Mesenchymal stem cell (in vitro differentiated cells and primary cell): ENCODE measurements around the gene PRCD.

Experiments
- DNase-seq: peaks from one replicate; pipeline ENCODE4 v3.0.0-alpha.2; 2013
- H2AFZ ChIP-seq: one replicate; pipeline ENCODE4 v1.6.1; 2013; ENCODE audit warnings: low read depth, mild to moderate bottlenecking, control low read depth, inconsistent platforms, low read length, moderate library complexity
- H2AK5ac ChIP-seq: 2 replicates; pipeline ENCODE4 v1.6.1; 2013; ENCODE audit warnings: low read length, moderate library complexity, mild to moderate bottlenecking, inconsistent platforms; ENCODE audit not compliant: severe bottlenecking
- H2BK120ac ChIP-seq: one replicate; pipeline ENCODE4 v1.6.1; 2013; ENCODE audit warnings: low read depth, mild to moderate bottlenecking, inconsistent platforms, low read length, moderate library complexity
- H2BK12ac ChIP-seq, 2 experiments: one replicate each; pipeline ENCODE4 v1.6.1; 2013; ENCODE audit warnings: inconsistent platforms in 2 of 2, low read length in 2 of 2, mild to moderate bottlenecking in 2 of 2, moderate library complexity in 2 of 2, control low read depth in 1 of 2
- H2BK15ac ChIP-seq: one replicate; pipeline ENCODE4 v1.6.1; 2013; ENCODE audit warnings: mild to moderate bottlenecking, low read depth, inconsistent platforms; ENCODE audit not compliant: poor library complexity, severe bottlenecking
- H2BK5ac ChIP-seq: 2 replicates; pipeline ENCODE4 v1.6.1; 2013; ENCODE audit warnings: low read depth, mild to moderate bottlenecking, low read length, control low read depth, inconsistent platforms; ENCODE audit not compliant: poor library complexity, severe bottlenecking
- H3K14ac ChIP-seq, 2 experiments: one replicate each; pipeline ENCODE4 v1.6.1; 2013; ENCODE audit warnings: inconsistent platforms in 2 of 2, low read length in 2 of 2, control low read depth in 1 of 2, mild to moderate bottlenecking in 1 of 2, moderate library complexity in 1 of 2
- H3K18ac ChIP-seq, 2 experiments: one replicate each; pipeline ENCODE4 v1.6.1; 2013; ENCODE audit warnings: inconsistent platforms in 2 of 2, low read length in 2 of 2, control low read depth in 1 of 2, low read depth in 1 of 2, mild to moderate bottlenecking in 1 of 2
- H3K23ac ChIP-seq, 2 experiments: one replicate each; pipeline ENCODE4 v1.6.1; 2013; ENCODE audit warnings: inconsistent platforms in 2 of 2, low read length in 2 of 2, mild to moderate bottlenecking in 2 of 2, moderate library complexity in 2 of 2, control low read depth in 1 of 2
- H3K27ac ChIP-seq: 2 replicates; pipeline ENCODE4 v1.5.1; 2013; ENCODE audit warnings: mild to moderate bottlenecking, moderate library complexity, low read length, control low read depth, inconsistent platforms; ENCODE audit not compliant: poor library complexity, severe bottlenecking
- H3K27me3 ChIP-seq, 2 experiments: 2 replicates each; pipeline versions ENCODE4 v1.6.1 to v1.7.0; 2013; ENCODE audit warnings: low read length in 2 of 2, mild to moderate bottlenecking in 2 of 2, moderate library complexity in 2 of 2, control low read depth in 1 of 2, inconsistent platforms in 1 of 2; ENCODE audit not compliant: control insufficient read depth in 1 of 2, insufficient read depth in 1 of 2
- H3K36me3 ChIP-seq, 2 experiments: 2 replicates each; pipeline versions ENCODE4 v1.6.1 to v1.7.0; 2013; ENCODE audit warnings: low read length in 2 of 2, control low read depth in 1 of 2, inconsistent platforms in 1 of 2, low read depth in 1 of 2, mild to moderate bottlenecking in 1 of 2; ENCODE audit not compliant: insufficient read depth in 2 of 2, control insufficient read depth in 1 of 2
- H3K4ac ChIP-seq, 2 experiments: one replicate each; pipeline ENCODE4 v1.6.1; 2013; ENCODE audit warnings: inconsistent platforms in 2 of 2, low read length in 2 of 2, mild to moderate bottlenecking in 2 of 2, moderate library complexity in 2 of 2, control low read depth in 1 of 2, low read depth in 1 of 2
- H3K4me1 ChIP-seq: 2 replicates; pipeline ENCODE4 v1.6.1; 2013; ENCODE audit warnings: low read depth, low read length, control low read depth; ENCODE audit not compliant: control insufficient read depth, insufficient read depth
- H3K4me2 ChIP-seq: 2 replicates; pipeline ENCODE4 v1.6.1; 2013; ENCODE audit warnings: low read length, mild to moderate bottlenecking, inconsistent platforms; ENCODE audit not compliant: poor library complexity, severe bottlenecking
- H3K4me3 ChIP-seq, 2 experiments: 2 replicates each; pipeline versions ENCODE4 v1.5.1 to v1.7.0; 2013; ENCODE audit warnings: low read length in 2 of 2, mild to moderate bottlenecking in 2 of 2, control low read depth in 1 of 2, low read depth in 1 of 2; ENCODE audit not compliant: insufficient read depth in 1 of 2
- H3K79me1 ChIP-seq: replicated peaks from 2 replicates; pipeline ENCODE4 v1.6.1; 2013; ENCODE audit warnings: mild to moderate bottlenecking, control low read depth, low read length, inconsistent platforms; ENCODE audit not compliant: poor library complexity, severe bottlenecking
- H3K9ac ChIP-seq: 2 replicates; pipeline ENCODE4 v1.7.0; 2013; ENCODE audit warnings: mild to moderate bottlenecking, low read length, moderate library complexity
- H3K9me3 ChIP-seq: 2 replicates; pipeline ENCODE4 v1.7.0; 2013; ENCODE audit warnings: mild to moderate bottlenecking, low read length; ENCODE audit not compliant: control insufficient read depth
- H4K8ac ChIP-seq: one replicate; pipeline ENCODE4 v1.6.1; 2013; ENCODE audit warnings: inconsistent platforms, mild to moderate bottlenecking, low read length, moderate library complexity
- H4K91ac ChIP-seq: one replicate; pipeline ENCODE4 v1.6.1; 2013; ENCODE audit warnings: mild to moderate bottlenecking, low read length, inconsistent platforms
- WGBS: methylation state at CpG from one replicate; pipeline ENCODE4 v1.1.7; 2013; ENCODE audit warnings: mixed read lengths; 5-methylcytosine and 5-hydroxymethylcytosine counted together

Gene PRCD

DNA sequence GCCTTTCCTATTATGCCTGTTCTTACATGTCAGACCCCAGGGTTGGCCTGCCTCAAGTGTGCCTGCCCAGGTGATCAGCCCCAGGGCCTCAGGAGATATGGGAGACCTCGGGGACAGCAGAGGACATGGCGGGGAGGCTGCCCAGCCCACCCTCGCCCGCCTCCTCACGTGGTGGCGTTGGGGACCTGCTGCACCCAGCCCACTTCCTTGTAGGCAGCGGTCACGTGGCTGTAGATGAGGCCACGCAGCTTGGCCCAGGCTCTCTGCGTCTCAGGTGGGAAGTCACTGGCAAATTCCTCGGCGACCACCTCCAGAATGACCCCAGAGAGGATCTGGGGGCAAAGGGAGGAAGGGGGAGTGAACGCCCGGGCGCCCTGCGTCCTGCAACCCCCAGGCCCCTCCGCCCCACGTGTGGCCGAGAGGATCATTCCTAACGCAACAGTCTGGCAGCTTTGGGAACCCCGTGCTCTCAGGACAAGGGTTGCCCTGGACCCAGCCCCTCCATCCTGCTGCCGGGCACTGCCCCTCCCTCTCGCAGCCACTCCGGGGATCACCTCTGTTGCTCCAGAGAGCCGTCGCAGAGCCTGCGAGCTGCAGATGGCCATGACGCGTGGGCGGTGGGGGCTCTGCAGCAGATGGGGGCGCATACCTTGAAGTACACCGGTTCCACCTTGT, 8.9 kb upstream of the PRCD start:
- H3K36me3 ChIP-seq = peaks cover 4 to 22% of the 10 kb centered on the region in 2 experiments
- peak overlapping the region; percentile 91 to 99 for H3K4ac ChIP-seq

DNA sequence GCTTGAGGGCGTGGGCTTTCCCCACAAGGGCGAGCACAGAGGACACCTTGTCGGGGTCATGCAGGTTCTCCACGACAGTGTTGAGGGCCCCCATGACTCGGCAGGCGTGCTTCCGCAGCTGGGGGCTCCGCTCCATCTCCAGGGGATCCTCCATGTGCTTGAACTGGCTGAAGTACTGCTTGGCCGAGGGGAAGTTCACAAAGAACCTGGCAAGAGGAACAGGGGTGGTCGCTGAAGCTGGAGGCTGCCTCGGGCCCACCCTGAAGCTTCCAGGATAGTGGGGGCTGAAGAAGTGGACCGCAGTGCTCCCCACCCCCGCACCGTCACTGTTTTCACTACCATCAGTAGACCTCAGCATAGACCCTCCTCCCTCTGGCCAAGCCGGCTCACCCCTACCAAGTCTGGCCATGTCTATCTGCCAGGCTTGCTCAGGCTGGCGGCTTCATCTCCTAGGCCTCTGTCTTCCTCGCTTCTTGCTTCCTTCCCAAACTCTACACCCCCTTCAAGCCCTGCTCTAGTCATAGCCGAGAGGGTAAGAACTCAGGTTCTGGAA, 8.3 kb upstream of the PRCD start:
- no peak for DNase-seq
- Histone ChIP-seq H3K27ac (no peak overlapping the region), H3K14ac (peak overlapping the region in 1 of 2 experiments; percentile 95), H3K36me3 (peaks cover 4 to 22% of the 10 kb centered on the region in 2 experiments), H2BK12ac (peak overlapping the region; percentile 98), H4K91ac (peak overlapping the region; percentile 100), H3K4me3 (no peak overlapping the region), H2BK5ac (no peak overlapping the region), H2AK5ac (no peak overlapping the region), H2AFZ (no peak overlapping the region), H3K4ac (peak overlapping the region; percentile 27 to 91), H3K27me3 (no peaks in the 10 kb centered on the region), H2BK15ac (peak overlapping the region; percentile 41), H3K4me1 (peaks cover 44% of the 10 kb centered on the region), H3K23ac (no peak overlapping the region), H4K8ac (peak overlapping the region; percentile 93), H3K18ac (peak overlapping the region; percentile 94 to 99), H3K9me3 (no peaks in the 10 kb centered on the region), H3K79me1 (no peaks in the 10 kb centered on the region), H3K9ac (peak overlapping the region; percentile 88), H2BK120ac (peak overlapping the region; percentile 22), H3K4me2 (no peak overlapping the region)
- WGBS = 90% methylated on average over 18 of the region's 18 CpGs

More for the DNA sequence above, 8.9 kb upstream of the PRCD start:
- Histone ChIP-seq H3K4me2 (no peak overlapping the region), H2AK5ac (peak overlapping the region; percentile 43), H2AFZ (no peak overlapping the region), H3K79me1 (no peaks in the 10 kb centered on the region), H3K27ac (no peak overlapping the region), H2BK12ac (peak overlapping the region; percentile 73 to 98), H3K27me3 (no peaks in the 10 kb centered on the region), H4K8ac (peak overlapping the region; percentile 93), H3K9me3 (no peaks in the 10 kb centered on the region), H3K18ac (peak overlapping the region; percentile 94 to 99), H2BK5ac (no peak overlapping the region), H3K4me3 (no peak overlapping the region), H4K91ac (peak overlapping the region; percentile 100), H3K14ac (peak overlapping the region in 1 of 2 experiments; percentile 95), H3K23ac (peak overlapping the region in 1 of 2 experiments; percentile 56), H2BK120ac (peak overlapping the region; percentile 99), H2BK15ac (peak overlapping the region; percentile 99), H3K4me1 (peaks cover 44% of the 10 kb centered on the region), H3K9ac (peak overlapping the region; percentile 88)
- WGBS = 88% methylated on average over 32 of the region's 32 CpGs
- DNase-seq = no peak

DNA sequence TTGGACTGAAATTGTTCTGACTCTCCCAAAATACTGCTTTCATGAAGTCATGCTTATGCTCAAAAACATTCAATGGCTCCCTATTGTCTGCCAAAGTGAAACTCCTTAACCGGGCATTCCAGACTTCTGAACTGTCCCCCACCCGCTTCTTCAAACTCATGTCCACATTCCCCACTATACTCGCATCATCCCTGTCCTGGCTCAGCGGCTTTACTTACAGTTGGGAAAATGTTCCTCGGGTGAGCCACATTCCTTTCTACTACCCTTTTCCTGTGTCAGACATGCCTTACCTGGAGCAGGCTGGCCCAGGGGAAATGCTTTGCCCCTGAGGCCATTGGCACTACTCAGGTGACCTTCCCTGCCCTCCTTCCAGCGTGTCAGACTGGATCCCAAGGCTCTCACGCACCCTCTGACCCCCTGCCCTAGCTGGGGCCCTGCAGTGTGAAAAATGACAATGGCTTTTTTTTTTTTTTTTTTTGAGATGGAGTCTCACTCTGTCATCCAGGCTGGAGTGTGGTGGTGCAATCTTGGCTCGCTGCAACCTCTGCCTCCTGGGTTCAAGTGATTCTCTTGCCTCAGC, 7.7 kb upstream of the PRCD start:
- Histone ChIP-seq H3K4me3 (no peak overlapping the region), H3K9ac (peak overlapping the region; percentile 88), H3K27ac (no peak overlapping the region), H3K18ac (peak overlapping the region; percentile 60 to 84), H2AFZ (no peak overlapping the region), H2AK5ac (no peak overlapping the region), H3K4me1 (peaks cover 44% of the 10 kb centered on the region), H2BK15ac (no peak overlapping the region), H3K4ac (peak overlapping the region; percentile 71 to 89), H3K14ac (peak overlapping the region in 1 of 2 experiments; percentile 82), H4K8ac (peak overlapping the region; percentile 68), H2BK5ac (no peak overlapping the region), H3K4me2 (no peak overlapping the region), H2BK12ac (peak overlapping the region; percentile 75 to 95), H3K23ac (no peak overlapping the region), H3K36me3 (peaks cover 4 to 22% of the 10 kb centered on the region in 2 experiments), H2BK120ac (peak overlapping the region; percentile 80), H4K91ac (peak overlapping the region; percentile 96), H3K79me1 (no peaks in the 10 kb centered on the region), H3K9me3 (no peaks in the 10 kb centered on the region), H3K27me3 (no peaks in the 10 kb centered on the region)
- DNase-seq = peak; percentile 66
- 50% methylated on average over 6 of the region's 8 CpGs for WGBS
